ENCODE data around the gene SNRPD3. TPM values are rescaled to one million over a fixed set of nuclear protein-coding genes. Genes with fewer than 3 reads are reported as not detected.

Gene SNRPD3
- total RNA-seq, 1 experiment from 2014 or later: 144 TPM

- H3K9me2 ChIP-seq (ENCODE audit: insufficient read depth): no peaks in the 10 kb centered on the region
- TF ChIP-seq SIN3A (IDR thresholded peaks at IDR 0.05; ENCODE audit: low read depth) (no peak), REST (IDR thresholded peaks at IDR 0.05; ENCODE audit: low read depth) (no peak), EGR1 (IDR thresholded peaks at IDR 0.05; ENCODE audit: low read depth) (no peak), JUND (IDR thresholded peaks at IDR 0.05) (no peak), POLR2AphosphoS5 (IDR thresholded peaks at IDR 0.05; ENCODE audit: low read depth, low read length) (no peak), RAD21 (IDR thresholded peaks at IDR 0.05; ENCODE audit: low read depth) (no peak), CBX3 (IDR thresholded peaks at IDR 0.05; ENCODE audit: low read depth) (no peak), SP1 (IDR thresholded peaks at IDR 0.05; ENCODE audit: low read depth) (no peak), EZH2phosphoT487 (IDR thresholded peaks at IDR 0.05; ENCODE audit: borderline replicate concordance) (no peak), FOSL1 (IDR thresholded peaks at IDR 0.05; ENCODE audit: low read depth) (no peak), CTCF (IDR thresholded peaks at IDR 0.05 in 2 of 3, conservative IDR thresholded peaks at IDR 0.05 in 1 of 3; ENCODE audit: borderline replicate concordance in 1 of 3, insufficient read depth in 1 of 3, low read depth in 2 of 3, low read length in 2 of 3) (no peak), ZFX (IDR thresholded peaks at IDR 0.05) (no peak)
- intact Hi-C loops (cut with micrococcal nuclease): no loop called here
- H3K9ac ChIP-seq (ENCODE audit: low read length): no peak overlapping the region
- H3K79me2 ChIP-seq (ENCODE audit: insufficient read depth, low read length): no peaks in the 10 kb centered on the region
- no peak overlapping the region for H2AFZ ChIP-seq (ENCODE audit: low read depth, low read length, poor library complexity, severe bottlenecking)
- no TSS peak for BruUV-seq (replicated peaks)
- RAD21 ChIA-PET (ENCODE audit: low non-redundant PET in 1 of 2, low total read pairs in 2 of 2, uncharacterized antibody in 2 of 2, unreplicated experiment in 2 of 2): no interaction called here
- no peak for ATAC-seq
- H4K20me1 ChIP-seq (ENCODE audit: insufficient read depth): no peaks in the 10 kb centered on the region
- no peak for DNase-seq (ENCODE audit: low read depth, low spot score)
- no peaks in the 10 kb centered on the region for H3K9me3 ChIP-seq (ENCODE audit: control insufficient read depth in 1 of 2, insufficient read depth in 1 of 2, low read depth in 1 of 2, low read length in 2 of 2)
- no peak overlapping the region for H3K27ac ChIP-seq (ENCODE audit: low read depth, low read length)
- POLR2A ChIA-PET: no interaction called here
- no peaks in the 10 kb centered on the region for H3K36me3 ChIP-seq (ENCODE audit: control insufficient read depth in 1 of 2, insufficient read depth in 2 of 2, low read length in 2 of 2)
- no peaks in the 10 kb centered on the region for H3K4me1 ChIP-seq (ENCODE audit: control insufficient read depth in 1 of 2, insufficient read depth in 2 of 2, low read length in 2 of 2)
- H3K4me3 ChIP-seq (replicated peaks in 1 of 2; ENCODE audit: low read depth in 1 of 2, low read length in 2 of 2): no peak overlapping the region
- H3K4me2 ChIP-seq (ENCODE audit: low read length): no peak overlapping the region
- no peaks in the 10 kb centered on the region for H3K27me3 ChIP-seq (ENCODE audit: insufficient read depth, low read length)
- CTCF ChIA-PET: no interaction called here
Measured at GRCh38 chr22:24585927-24586546, 30.2 kb downstream of the SNRPD3 start.
